GM19193 (cell line): ENCODE measurements around the gene TRERF1.

Experiments used
- POLR2A ChIP-seq: IDR thresholded peaks from 4 replicates; pipeline ENCODE4 v1.6.1; 2011; ENCODE audit not compliant: insufficient read depth, insufficient read length; ENCODE audit errors: extremely low read depth

TRERF1 gene

DNA sequence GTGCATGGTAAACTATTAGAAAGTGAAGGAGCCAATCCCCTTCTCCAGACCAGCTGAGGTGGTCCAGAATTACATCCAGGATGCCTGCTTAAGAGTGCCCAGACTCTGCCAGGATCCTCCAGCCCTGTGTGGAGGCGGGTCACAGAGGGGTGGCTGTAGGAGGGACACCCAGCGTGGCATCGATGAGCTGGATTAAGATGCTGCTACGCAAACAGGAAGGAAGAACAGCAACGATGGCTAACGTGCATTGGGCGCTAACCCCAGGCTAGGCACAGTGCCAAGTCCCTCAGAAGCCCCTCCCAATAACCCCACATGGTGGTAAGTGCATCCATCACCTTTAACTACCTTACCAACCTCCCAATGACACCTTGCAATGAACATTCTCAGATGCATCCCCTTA lies 170.2 kb downstream of the TRERF1 start:
- no peak for TF ChIP-seq POLR2A

DNA sequence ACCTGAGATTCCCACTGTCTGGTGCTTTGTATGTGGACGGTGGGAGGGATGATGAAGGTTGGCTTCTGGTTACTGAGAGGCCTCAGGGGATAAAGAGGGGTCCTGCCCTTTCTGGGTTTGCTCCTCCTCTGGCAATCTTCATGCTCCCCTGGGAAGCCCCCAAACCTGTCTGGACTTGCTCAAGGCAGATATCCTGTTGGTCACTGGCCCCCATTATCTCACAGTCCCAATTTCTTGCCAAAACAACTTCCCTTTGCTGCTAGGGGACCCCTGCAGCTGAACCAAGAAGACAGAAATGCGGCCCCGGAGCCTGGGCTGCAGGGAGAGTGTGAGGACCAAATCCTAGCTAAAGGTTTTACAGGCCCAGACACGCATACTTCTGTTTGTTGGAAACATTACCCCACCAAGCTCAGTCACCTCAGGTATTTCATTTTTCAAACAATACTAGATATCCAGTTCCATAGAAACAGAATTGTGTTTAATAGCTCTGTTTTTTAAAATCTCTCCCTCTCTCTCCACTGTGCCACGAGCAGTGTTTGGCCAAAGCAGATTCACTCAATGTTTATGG lies 170.7 kb downstream of the TRERF1 start:
- TF ChIP-seq POLR2A = no peak

DNA sequence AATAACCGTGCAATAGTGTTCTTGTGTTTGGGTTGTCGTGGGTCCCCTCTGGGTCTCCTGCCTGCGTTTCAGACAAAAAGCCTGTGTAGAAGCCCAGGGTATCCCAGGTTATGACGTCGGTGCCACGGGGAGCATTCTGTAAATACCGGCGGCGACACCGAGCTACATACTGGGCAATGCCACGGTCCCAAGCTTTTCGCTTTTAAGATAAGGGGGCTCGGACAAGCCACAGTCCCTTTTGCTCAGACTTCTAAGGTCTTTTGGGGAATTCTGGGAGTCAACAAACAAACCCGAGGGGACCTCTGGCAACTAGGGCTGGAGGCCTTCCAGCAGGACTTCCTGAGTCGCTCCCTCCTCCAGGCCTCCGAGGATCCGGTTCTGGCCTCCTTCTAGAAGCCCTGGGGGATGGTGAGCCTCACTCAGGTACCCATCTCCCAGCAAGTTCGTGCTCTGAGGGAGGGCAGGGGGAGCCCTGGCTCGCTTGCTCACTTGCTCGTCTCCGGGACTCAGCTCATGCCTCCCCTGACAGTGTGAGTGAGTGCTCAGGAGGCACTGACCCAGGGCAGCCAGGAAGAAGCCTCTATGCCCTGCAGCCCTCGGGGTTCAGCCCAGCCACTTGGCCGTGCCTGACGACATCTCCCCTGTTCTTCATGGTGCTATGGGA lies 171.6 kb downstream of the TRERF1 start:
- TF ChIP-seq POLR2A = no peak

DNA sequence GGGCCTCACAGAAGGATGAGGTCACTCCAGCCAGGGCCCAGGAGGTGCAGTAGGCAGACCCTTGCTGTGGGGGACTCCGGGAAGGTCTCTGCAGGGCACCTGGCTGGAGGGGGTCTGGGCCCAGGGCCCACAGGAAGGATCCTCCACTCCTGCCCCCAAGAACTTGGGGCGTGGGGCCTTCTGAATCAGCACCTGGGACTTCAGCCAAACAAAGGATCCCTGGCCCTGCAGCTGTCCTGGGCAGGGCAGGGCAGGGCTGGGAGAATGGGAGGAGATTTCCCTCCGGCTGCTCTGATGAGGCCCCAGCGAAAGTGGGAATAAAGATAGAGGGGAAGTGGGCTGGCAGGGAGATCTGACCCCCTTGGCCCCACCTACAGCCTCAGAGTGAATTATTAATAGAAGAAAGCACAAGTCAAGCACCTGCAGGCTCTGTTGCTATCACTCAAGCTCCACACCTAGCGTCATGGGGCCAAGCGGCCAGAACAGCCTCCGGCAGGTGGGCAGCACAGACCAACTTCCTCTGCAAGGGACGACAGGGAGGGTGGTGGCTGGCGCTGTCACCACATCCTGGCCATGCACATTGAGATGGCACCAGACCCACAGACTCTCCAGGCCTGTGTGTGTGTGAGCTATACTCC lies 172.5 kb downstream of the TRERF1 start:
- no peak for TF ChIP-seq POLR2A

DNA sequence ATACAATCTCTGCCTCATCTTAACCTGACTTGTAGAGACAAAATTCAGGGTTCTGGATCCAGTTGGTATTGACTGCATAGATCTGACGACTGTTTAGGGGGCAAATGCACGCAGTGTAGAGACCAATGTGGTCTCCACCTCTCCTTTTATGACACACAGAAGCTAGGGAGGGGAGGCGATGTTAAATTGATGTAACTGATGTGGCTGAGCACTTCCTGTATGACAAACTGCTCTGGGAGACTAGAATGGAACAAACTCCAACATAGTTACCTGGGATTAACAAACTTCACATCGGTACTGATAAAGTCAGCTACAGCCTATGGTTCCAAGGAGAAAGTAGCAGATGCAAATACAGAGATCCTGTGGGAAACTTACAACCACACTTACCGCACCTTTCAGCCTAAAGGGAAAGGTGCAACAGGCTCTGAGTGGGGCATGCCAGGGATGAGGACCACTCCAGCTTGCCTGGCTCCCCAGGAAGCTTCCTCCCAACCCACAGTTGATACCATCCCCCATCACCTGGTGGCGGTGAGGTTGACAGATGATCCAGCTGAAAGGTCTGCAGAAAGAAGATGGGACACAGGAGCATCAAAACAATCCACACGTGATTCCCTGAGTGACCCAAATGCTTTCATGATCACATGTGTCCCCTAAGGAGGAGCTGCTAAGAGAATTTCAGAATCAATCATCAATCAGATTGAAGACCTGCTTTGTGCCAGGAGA lies 173.4 kb downstream of the TRERF1 start:
- no peak for TF ChIP-seq POLR2A

DNA sequence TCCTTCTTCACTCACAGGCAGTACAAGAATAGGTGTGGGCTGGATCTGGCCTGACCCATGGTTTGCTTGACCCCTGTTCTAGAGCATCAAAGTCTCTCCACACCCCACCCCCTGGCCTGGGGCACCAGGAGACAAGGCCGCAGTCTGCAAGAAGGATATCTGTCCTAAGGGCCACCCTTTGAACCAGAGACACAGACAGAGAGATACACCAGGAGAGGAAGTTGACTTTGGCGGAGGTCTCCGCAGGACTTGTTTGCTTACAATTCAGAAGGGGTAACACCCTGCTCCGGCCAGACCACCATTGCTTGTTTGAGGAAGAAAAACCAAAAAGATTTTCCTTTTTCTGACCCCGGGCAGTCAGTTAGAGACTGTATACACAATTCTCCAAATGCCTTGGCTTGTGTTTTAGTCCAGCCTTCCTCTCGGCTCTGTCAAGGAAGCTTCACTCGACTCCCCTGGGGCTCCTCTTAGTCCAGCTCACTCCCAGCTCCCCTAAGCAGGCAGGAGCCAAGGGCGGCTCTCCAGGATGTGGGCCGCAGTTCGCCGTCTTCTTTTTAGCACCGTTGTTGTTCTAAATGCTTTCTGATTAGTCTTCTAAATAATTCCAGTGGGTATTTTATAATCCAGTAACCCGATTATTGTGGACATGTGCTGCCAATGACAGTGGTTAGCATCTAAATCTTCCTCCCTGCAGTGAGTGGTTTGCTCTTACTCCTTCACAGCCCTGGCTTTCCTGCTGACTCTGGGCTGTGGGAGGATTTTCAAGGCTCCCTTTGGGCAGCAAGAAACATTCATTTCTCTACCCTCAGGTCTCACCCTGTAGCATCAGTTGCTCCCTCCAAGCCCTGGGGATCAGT lies 175.5 kb downstream of the TRERF1 start:
- TF ChIP-seq POLR2A = no peak

DNA sequence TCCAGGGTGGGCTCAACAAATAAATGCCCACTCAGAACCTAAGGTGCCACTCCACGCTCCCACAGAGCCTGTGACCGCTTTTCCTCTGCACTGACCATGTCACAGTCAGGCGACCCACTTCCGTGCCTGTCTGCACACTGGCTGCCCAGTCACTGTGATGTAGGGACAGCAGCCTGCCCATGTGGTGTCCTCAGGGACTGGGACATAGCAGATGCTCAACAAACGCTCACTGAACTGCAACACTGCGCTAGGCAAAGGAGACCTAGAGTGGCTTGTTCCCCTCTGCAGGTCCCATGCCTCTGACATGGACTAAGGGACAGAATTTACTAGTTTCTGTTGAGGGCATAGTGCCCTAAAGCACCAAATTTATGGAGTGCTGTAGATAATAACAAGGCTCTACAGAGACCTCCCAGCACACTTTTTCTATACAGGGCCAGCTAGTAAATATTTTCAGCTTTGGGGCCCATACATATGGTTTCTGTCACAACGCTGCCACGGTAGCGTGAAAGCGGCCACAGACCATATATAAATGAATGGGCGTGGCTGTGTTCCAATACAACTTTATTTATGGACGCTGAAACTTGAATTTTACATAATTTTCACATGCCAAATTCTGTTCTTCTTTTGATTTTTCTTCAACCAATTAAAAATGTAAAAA lies 176.2 kb downstream of the TRERF1 start:
- TF ChIP-seq POLR2A = no peak

DNA sequence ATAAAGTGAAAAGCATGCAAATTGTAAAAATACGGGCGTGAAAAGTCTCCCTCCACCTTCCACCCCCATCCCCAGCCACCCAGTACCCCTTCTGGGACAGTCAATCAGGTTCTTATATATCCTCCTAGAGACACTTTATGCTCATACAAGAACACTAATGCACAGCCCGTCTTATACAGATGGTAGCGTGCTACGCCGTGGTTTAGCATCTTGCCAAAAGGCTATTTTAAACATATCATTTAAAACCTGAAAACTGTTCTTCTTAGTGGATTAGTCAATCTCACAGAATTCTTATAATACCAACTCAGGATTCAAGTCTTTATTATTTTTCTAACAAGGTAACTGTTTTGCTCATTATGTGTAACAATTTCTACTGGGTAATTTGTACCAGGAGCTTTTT lies 176.8 kb downstream of the TRERF1 start:
- TF ChIP-seq POLR2A = no peak

DNA sequence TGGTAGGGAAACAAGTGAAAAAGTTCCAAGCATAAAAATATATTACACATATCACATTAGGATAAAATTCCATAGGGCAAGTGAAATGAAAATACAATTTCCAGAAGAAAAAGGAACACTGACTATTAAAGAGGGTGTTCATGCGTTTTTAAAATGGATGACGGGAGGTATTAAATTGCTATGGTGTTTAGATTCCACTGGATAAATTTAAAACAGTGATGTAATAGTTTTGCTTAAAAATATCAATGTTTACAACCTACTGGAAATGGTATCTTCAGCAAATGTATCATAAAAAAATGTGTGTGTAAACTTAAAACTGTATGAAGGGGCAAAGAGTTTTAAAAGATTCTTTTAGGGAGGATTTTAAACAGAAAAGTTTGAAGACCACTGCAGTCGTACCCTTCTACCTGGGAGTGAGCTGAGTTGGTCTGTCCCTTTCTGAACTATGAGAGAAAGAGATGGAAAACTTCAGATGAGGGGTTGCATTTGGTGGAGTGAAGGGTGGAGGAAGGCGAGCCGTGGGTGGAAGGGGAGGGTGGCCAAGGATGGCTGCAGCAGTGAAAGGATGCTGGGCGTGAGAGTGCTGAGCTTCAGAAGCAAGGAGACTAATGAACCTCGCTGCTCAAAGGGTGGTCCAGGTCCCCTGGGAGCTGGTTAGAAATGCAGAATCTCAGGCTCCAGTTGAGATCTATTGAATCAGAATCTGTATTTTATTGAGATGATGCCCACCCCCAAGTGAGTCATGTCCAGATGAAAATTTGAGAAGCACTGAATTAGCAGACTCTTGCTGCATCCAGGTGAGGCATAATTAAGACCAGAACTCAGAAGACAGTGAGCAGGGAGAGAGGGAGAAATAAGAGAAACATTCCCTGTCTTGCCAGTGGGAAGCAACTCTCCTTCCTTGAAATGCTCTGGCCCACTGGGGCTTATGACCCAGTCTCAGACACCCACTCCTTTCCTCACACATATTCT lies 179.6 kb downstream of the TRERF1 start:
- no peak for TF ChIP-seq POLR2A

DNA sequence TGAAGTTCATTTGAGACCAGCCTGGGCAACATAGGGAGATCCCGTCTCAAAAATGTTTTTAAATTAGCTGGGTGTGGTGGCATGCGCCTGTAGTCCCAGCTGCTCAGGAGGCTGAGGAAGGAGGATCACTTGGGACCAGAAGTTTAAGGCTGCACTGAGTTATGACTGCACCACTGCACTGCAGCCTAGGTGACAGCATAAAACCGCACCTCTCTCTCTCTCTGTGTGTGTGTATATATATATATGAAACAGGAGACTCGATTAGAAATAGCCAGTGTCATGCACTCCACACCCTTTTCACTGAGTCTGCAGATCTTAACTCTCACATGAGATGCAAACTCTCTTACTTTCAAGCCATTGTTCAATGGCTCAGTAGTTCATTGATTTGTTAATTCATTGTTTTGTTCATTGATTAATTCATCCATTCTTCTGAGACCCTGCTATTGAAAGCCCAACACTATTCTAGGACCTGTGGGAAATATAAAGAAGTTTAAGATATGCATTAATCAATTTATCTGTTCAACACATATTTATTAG lies 181.7 kb downstream of the TRERF1 start:
- no peak for TF ChIP-seq POLR2A

DNA sequence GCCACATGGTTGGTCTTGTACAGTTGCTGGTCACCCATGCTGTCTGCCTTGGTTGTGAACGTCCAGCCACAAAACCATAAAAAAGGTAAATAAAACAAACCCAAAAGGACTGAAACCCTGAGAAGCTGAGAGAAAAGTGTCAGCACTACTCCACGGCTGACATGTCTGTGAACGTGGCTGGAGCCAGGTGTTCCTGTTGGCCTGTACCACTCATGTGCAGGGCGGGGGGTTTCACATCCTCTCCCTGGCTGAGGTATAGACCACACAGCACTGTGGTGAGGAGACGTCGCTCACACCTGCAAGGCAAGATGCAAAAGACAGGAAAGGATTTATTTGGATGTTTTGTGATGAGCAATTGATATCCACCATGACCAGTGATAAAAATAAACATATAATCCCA lies 182.2 kb downstream of the TRERF1 start:
- no peak for TF ChIP-seq POLR2A

DNA sequence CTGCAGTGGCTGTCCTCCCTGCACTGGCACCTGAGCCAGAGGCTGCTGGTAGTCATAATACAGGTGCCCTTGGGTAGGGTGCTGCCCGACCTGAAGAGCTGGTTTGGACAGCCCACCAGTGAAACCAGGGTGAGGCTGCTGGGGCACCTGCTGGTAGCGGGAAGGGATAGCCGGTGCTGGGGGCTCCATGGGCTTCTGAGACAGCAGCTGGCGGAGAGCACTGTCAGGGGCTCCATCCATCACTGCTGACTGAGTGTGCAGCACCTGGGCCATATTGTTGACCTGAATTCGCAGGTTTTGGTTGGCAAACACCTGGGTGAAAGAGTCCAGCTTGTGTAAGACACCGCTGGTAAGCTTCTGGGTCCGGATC lies 182.9 kb downstream of the TRERF1 start:
- no peak for TF ChIP-seq POLR2A
